SU-DHL-6 (cell line): ENCODE results near the gene CYSRT1.

Experiments used
- H2AFZ ChIP-seq: fragments of 200-600 bp; sonication (generic); 2 replicates; pipeline ENCODE4 v1.6.1; 2014; ENCODE audit warnings: low read depth, mild to moderate bottlenecking, moderate library complexity, mixed read lengths, antibody characterized with exemption, low read length; ENCODE audit not compliant: severe bottlenecking
- H3F3A ChIP-seq: fragments of 200-600 bp; shearing (Covaris generic); 2 replicates; pipeline ENCODE4 v1.6.0; 2016; ENCODE audit warnings: antibody characterized with exemption, mild to moderate bottlenecking; ENCODE audit not compliant: insufficient read depth
- H3K27ac ChIP-seq: fragments of 200-600 bp; sonication (generic); 2 replicates; pipeline ENCODE4 v1.5.1; 2016; ENCODE audit warnings: low read depth, mild to moderate bottlenecking, low read length, moderate library complexity, mixed read lengths
- H3K27me3 ChIP-seq: fragments of 200-600 bp; sonication (generic), shearing (Covaris generic); 2 replicates; pipeline ENCODE4 v1.6.0; 2014; ENCODE audit warnings: mild to moderate bottlenecking, low read length
- H3K36me3 ChIP-seq: fragments of 200-600 bp; sonication (generic); 2 replicates; pipeline ENCODE4 v1.6.1; 2014; ENCODE audit warnings: mild to moderate bottlenecking, low read length, mixed read lengths
- H3K4me2 ChIP-seq: fragments of 300-600, 200-600 bp; shearing (Covaris generic), sonication (generic); 2 replicates; pipeline ENCODE4 v1.6.0; 2014; ENCODE audit warnings: low read length, low read depth, mild to moderate bottlenecking; ENCODE audit not compliant: poor library complexity, severe bottlenecking
- H3K4me3 ChIP-seq: fragments of 200-600 bp; sonication (generic); 2 replicates; pipeline ENCODE4 v1.5.1; 2014; ENCODE audit warnings: antibody characterized with exemption, low read length, mild to moderate bottlenecking, mixed read lengths; ENCODE audit not compliant: insufficient read depth, poor library complexity, severe bottlenecking
- H3K79me2 ChIP-seq: fragments of 200-600 bp; sonication (generic); 2 replicates; pipeline ENCODE4 v1.6.1; 2014; ENCODE audit warnings: mild to moderate bottlenecking, low read length, moderate library complexity; ENCODE audit not compliant: insufficient read depth
- H3K9ac ChIP-seq: fragments of 200-600 bp; sonication (generic); 2 replicates; pipeline ENCODE4 v1.7.0; 2014; ENCODE audit warnings: mild to moderate bottlenecking, low read length
- H3K9me2 ChIP-seq: fragments of 200-600 bp; sonication (generic); replicated peaks from 2 replicates; pipeline ENCODE4 v1.6.1; 2014; ENCODE audit warnings: low read length; ENCODE audit not compliant: insufficient read depth
- H3K9me3 ChIP-seq: fragments of 200-600 bp; sonication (generic); 2 replicates; pipeline ENCODE4 v1.6.1; 2014; ENCODE audit warnings: low read length, mixed read lengths; ENCODE audit not compliant: insufficient read depth
- H4K20me1 ChIP-seq: fragments of 200-600 bp; sonication (generic); 2 replicates; pipeline ENCODE4 v1.6.1; 2014; ENCODE audit warnings: low read depth, mild to moderate bottlenecking, antibody characterized with exemption, low read length, moderate library complexity, mixed read lengths
- CTCF ChIP-seq: fragments of 200-600 bp; sonication (generic); IDR thresholded peaks from one replicate; pipeline ENCODE4 v1.5.1; 2017; ENCODE audit warnings: antibody characterized with exemption, mild to moderate bottlenecking, low read length, moderate library complexity; ENCODE audit not compliant: insufficient read depth, poor library complexity, severe bottlenecking
- EZH2phosphoT487 ChIP-seq: fragments of 200-600 bp; sonication (generic), shearing (Covaris generic); conservative IDR thresholded peaks from 2 replicates; pipeline ENCODE4 v1.6.1; 2018; ENCODE audit warnings: mild to moderate bottlenecking, antibody characterized with exemption, low read length, moderate library complexity, mixed read lengths

The CYSRT1 gene

GRCh38 chr9:137215196-137215986 is 9.6 kb upstream of the CYSRT1 start:
- H3K4me2 ChIP-seq: no peak overlapping the region
- no peak overlapping the region for H3K9ac ChIP-seq
- H3K27ac ChIP-seq: no peak overlapping the region
- no peaks in the 10 kb centered on the region for H3K79me2 ChIP-seq
- H4K20me1 ChIP-seq: no peaks in the 10 kb centered on the region
- H3K9me3 ChIP-seq: no peaks in the 10 kb centered on the region
- H3K27me3 ChIP-seq: no peaks in the 10 kb centered on the region
- H3K4me3 ChIP-seq: no peak overlapping the region
- no peaks in the 10 kb centered on the region for H3F3A ChIP-seq
- H2AFZ ChIP-seq: no peak overlapping the region
- no peak for TF ChIP-seq CTCF
- H3K36me3 ChIP-seq: no peaks in the 10 kb centered on the region
- H3K9me2 ChIP-seq: no peaks in the 10 kb centered on the region

DNA sequence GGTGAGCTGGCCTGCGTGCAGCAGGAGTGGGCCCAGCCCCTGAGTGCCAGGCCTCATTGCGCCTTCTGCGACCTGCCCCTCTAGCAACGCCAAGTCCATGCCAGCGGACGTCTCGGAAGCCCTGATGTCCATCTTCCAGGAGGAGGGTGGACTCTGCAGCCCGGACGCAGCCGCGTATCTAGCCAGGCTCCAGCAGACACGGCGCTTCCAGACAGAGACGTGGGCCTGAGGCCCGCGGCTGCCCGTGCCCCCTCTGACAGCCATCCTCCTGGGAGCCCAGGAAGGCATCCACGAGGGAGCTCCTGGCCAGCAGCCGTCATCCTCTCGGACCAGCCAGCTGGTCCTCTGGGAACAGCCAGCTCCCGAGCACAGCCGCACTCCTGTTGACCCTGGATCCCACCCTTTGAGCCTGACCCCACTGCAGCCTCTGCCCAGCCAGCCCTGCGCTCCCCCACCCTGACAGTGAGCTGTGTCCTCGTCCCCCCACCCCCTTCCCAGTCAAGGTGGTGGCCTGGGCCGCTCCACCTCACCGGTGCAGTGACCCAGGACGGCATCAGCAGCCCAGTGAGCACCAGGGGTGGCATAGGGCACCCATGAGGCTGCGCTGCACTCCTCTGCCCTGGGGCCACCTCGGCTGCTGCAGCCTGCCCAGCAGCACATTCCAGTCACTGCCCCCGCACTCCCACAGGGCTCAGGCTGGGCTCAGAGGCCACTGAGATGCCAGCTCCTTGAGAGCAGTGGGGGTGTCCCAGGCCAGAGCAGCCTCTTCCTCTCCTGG is 8.6 kb upstream of the CYSRT1 start:
- Histone ChIP-seq H3K4me3 (no peak overlapping the region), H3K36me3 (no peaks in the 10 kb centered on the region), H3K4me2 (no peak overlapping the region), H3K9me3 (no peaks in the 10 kb centered on the region), H4K20me1 (no peaks in the 10 kb centered on the region), H3K27ac (no peak overlapping the region), H3K9ac (no peak overlapping the region), H3K27me3 (no peaks in the 10 kb centered on the region), H2AFZ (no peak overlapping the region), H3K79me2 (no peaks in the 10 kb centered on the region), H3K9me2 (no peaks in the 10 kb centered on the region), H3F3A (no peaks in the 10 kb centered on the region)
- TF ChIP-seq EZH2phosphoT487 (no peak), CTCF (no peak)

GRCh38 chr9:137217276-137218211 is 7.4 kb upstream of the CYSRT1 start:
- Histone ChIP-seq H3F3A (no peaks in the 10 kb centered on the region), H3K27ac (no peak overlapping the region), H2AFZ (no peak overlapping the region), H3K9me3 (no peaks in the 10 kb centered on the region), H3K27me3 (no peaks in the 10 kb centered on the region), H3K9ac (no peak overlapping the region), H3K36me3 (no peaks in the 10 kb centered on the region), H3K4me2 (no peak overlapping the region), H3K79me2 (no peaks in the 10 kb centered on the region), H3K4me3 (no peak overlapping the region), H4K20me1 (no peaks in the 10 kb centered on the region), H3K9me2 (no peaks in the 10 kb centered on the region)
- TF ChIP-seq CTCF (no peak), EZH2phosphoT487 (no peak)
